Hepatocyte (in vitro differentiated cells): ENCODE results near the gene ZCCHC3. TPM values are rescaled to one million over a fixed set of nuclear protein-coding genes. Genes with fewer than 3 reads are reported as not detected.

Experiments used
- DNase-seq: peaks from one replicate; pipeline ENCODE4 v3.0.0-alpha.2; 2016; ENCODE audit warnings: low spot score
- H2AFZ ChIP-seq: fragments of 200-600 bp; sonication (generic); 2 replicates; pipeline ENCODE4 v1.6.0; 2016; ENCODE audit warnings: antibody characterized with exemption, mild to moderate bottlenecking
- H3K27ac ChIP-seq: fragments of 200-600 bp; sonication (generic); 2 replicates; pipeline ENCODE4 v1.5.1; 2016; ENCODE audit warnings: mild to moderate bottlenecking
- H3K27me3 ChIP-seq: fragments of 200-600 bp; sonication (generic); 2 replicates; pipeline ENCODE4 v1.6.1; 2016
- H3K36me3 ChIP-seq: fragments of 200-600 bp; sonication (generic); replicated peaks from 2 replicates; pipeline ENCODE4 v1.5.1; 2016; ENCODE audit warnings: low read depth; ENCODE audit not compliant: insufficient read depth
- H3K4me1 ChIP-seq: fragments of 200-600 bp; sonication (generic); 2 replicates; pipeline ENCODE4 v1.5.1; 2016; ENCODE audit warnings: mild to moderate bottlenecking, moderate library complexity; ENCODE audit not compliant: insufficient read depth
- H3K4me2 ChIP-seq: fragments of 200-600 bp; sonication (generic); 2 replicates; pipeline ENCODE4 v1.6.0; 2016
- H3K4me3 ChIP-seq: fragments of 200-600 bp; sonication (generic); 2 replicates; pipeline ENCODE4 v1.5.1; 2016; ENCODE audit warnings: mild to moderate bottlenecking
- H3K79me2 ChIP-seq: fragments of 200-600 bp; sonication (generic); 2 replicates; pipeline ENCODE4 v1.6.0; 2017; ENCODE audit warnings: mild to moderate bottlenecking
- H3K9me2 ChIP-seq: fragments of 200-600 bp; sonication (generic); replicated peaks from 2 replicates; pipeline ENCODE4 v1.6.0; 2017; ENCODE audit warnings: mild to moderate bottlenecking; ENCODE audit not compliant: insufficient read depth
- H3K9me3 ChIP-seq: fragments of 200-600 bp; sonication (generic); 2 replicates; pipeline ENCODE4 v1.5.1; 2016; ENCODE audit warnings: low read depth, mild to moderate bottlenecking
- H4K20me1 ChIP-seq: fragments of 200-600 bp; sonication (generic); 2 replicates; pipeline ENCODE4 v1.6.0; 2016; ENCODE audit warnings: mild to moderate bottlenecking; ENCODE audit not compliant: insufficient read depth, poor library complexity, severe bottlenecking
- CTCF ChIP-seq: fragments of 200-600 bp; sonication (generic); IDR thresholded peaks from 2 replicates; pipeline ENCODE4 v1.5.1; 2016; ENCODE audit warnings: antibody characterized with exemption, mild to moderate bottlenecking; ENCODE audit not compliant: poor library complexity
- EZH2 ChIP-seq: fragments of 200-600 bp; sonication (generic); IDR thresholded peaks from 2 replicates; pipeline ENCODE4 v1.6.1; 2016; ENCODE audit warnings: antibody characterized with exemption, mild to moderate bottlenecking, borderline replicate concordance
- EZH2phosphoT487 ChIP-seq: fragments of 200-600 bp; sonication (generic); IDR thresholded peaks from one replicate; pipeline ENCODE4 v1.6.1; 2018; ENCODE audit warnings: antibody characterized with exemption, mild to moderate bottlenecking, low read depth, moderate library complexity; ENCODE audit not compliant: unreplicated experiment, severe bottlenecking
- WGBS: methylation state at CpG from one replicate; pipeline ENCODE4 v1.1.6; 2016; ENCODE audit warnings: low lambda C conversion rate; ENCODE audit errors: missing lambda C conversion rate; 5-methylcytosine and 5-hydroxymethylcytosine counted together
- polyA plus RNA-seq: library from polyadenylated mRNA; unstranded; fragments of >200 nt; fragmentation: Nextera tagmentation; extraction: Ambion mirVana; gene quantifications from 2 replicates; pipeline ENCODE4 v1.2.1, GENCODE V29; 2016
- total RNA-seq: library from RNA; depleted of rRNA; stranded (reverse); fragments of >200 nt; gene quantifications from 2 replicates; pipeline ENCODE4 v1.2.3, GENCODE V29; 2014

The ZCCHC3 gene
- total and polyA plus RNA-seq, 2 experiments from 2014 or later = 27.4 to 29.0 TPM

GRCh38 chr20:273884-274283 is 23.5 kb upstream of the ZCCHC3 start:
- 75% methylated on average over 3 of the region's 3 CpGs for WGBS
- H3K4me2 ChIP-seq = no peak overlapping the region
- H4K20me1 ChIP-seq = no peaks in the 10 kb centered on the region
- H3K27me3 ChIP-seq = no peaks in the 10 kb centered on the region
- no peak overlapping the region for H2AFZ ChIP-seq
- H3K79me2 ChIP-seq = no peaks in the 10 kb centered on the region
- H3K9me2 ChIP-seq = no peaks in the 10 kb centered on the region
- no peaks in the 10 kb centered on the region for H3K36me3 ChIP-seq
- H3K4me3 ChIP-seq = no peak overlapping the region
- H3K9me3 ChIP-seq = no peaks in the 10 kb centered on the region
- no peak overlapping the region for H3K27ac ChIP-seq
- DNase-seq = no peak
- H3K4me1 ChIP-seq = no peaks in the 10 kb centered on the region
- TF ChIP-seq CTCF = no peak
- no peak for TF ChIP-seq EZH2phosphoT487
- TF ChIP-seq EZH2 = no peak

- Histone ChIP-seq H3K27ac (no peak overlapping the region), H3K4me2 (no peak overlapping the region), H3K36me3 (no peaks in the 10 kb centered on the region), H2AFZ (no peak overlapping the region), H3K9me3 (no peaks in the 10 kb centered on the region), H3K4me3 (no peak overlapping the region), H3K79me2 (no peaks in the 10 kb centered on the region), H3K27me3 (no peaks in the 10 kb centered on the region), H4K20me1 (no peaks in the 10 kb centered on the region), H3K9me2 (no peaks in the 10 kb centered on the region), H3K4me1 (no peaks in the 10 kb centered on the region)
- WGBS = 95% methylated on average over 7 of the region's 7 CpGs
- TF ChIP-seq EZH2 (no peak), CTCF (no peak), EZH2phosphoT487 (no peak)
- DNase-seq = no peak
These were observed 21.6 kb upstream of the ZCCHC3 start for GRCh38 chr20:275791-276190.

GRCh38 chr20:276620-277495 is 20.5 kb upstream of the ZCCHC3 start:
- Histone ChIP-seq H3K4me2 (no peak overlapping the region), H3K9me2 (no peaks in the 10 kb centered on the region), H3K4me1 (no peaks in the 10 kb centered on the region), H3K36me3 (no peaks in the 10 kb centered on the region), H3K27ac (no peak overlapping the region), H3K4me3 (no peak overlapping the region), H4K20me1 (no peaks in the 10 kb centered on the region), H3K27me3 (no peaks in the 10 kb centered on the region), H2AFZ (no peak overlapping the region), H3K79me2 (no peaks in the 10 kb centered on the region), H3K9me3 (no peaks in the 10 kb centered on the region)
- DNase-seq = no peak
- WGBS = 96% methylated on average over 11 of the region's 12 CpGs
- no peak for TF ChIP-seq CTCF
- no peak for TF ChIP-seq EZH2
- TF ChIP-seq EZH2phosphoT487 = no peak
